Testis (tissue), 3 donors: ENCODE measurements around the gene KIAA1755. TPM values are rescaled to one million over a fixed set of nuclear protein-coding genes. Genes with fewer than 3 reads are reported as not detected.

Experiments
- DNase-seq: peaks from one replicate; pipeline ENCODE4 v3.0.0-alpha.2; 2019
- H3K27ac ChIP-seq, 2 donors: fragments of 200-600 bp; sonication (generic); one replicate each; pipeline ENCODE4 v1.5.1; 2019
- H3K27me3 ChIP-seq: fragments of 200-600 bp; sonication (generic); one replicate; pipeline ENCODE4 v1.5.1; 2019
- H3K36me3 ChIP-seq: fragments of 200-600 bp; sonication (generic); one replicate; pipeline ENCODE4 v1.5.1; 2017; ENCODE audit warnings: low read depth; ENCODE audit errors: missing control alignments
- H3K4me1 ChIP-seq: fragments of 200-600 bp; sonication (generic); one replicate; pipeline ENCODE4 v1.5.1; 2019
- H3K4me3 ChIP-seq, 2 donors: fragments of 200-600 bp; sonication (generic); one replicate each; pipeline ENCODE4 v1.5.1; 2017 to 2019
- H3K9me3 ChIP-seq: fragments of 200-600 bp; sonication (generic); one replicate; pipeline ENCODE4 v1.5.1; 2017
- POLR2A ChIP-seq: fragments of 450-650 bp; IDR thresholded peaks from one replicate; pipeline ENCODE4 v1.6.1; 2017; ENCODE audit warnings: antibody characterized with exemption, mild to moderate bottlenecking, moderate library complexity
- WGBS, 2 donors: methylation state at CpG; one replicate each; pipeline ENCODE4 v1.1.5; 2018; 5-methylcytosine and 5-hydroxymethylcytosine counted together
- intact Hi-C: fragments of 100-400 bp; cut with DNase I; formaldehyde crosslinking; loops from one replicate; pipeline ENCODE4 v1.15.1; 2023; ENCODE audit warnings: low total_unique reads
- polyA plus RNA-seq: library from polyadenylated mRNA; stranded (reverse); fragments of 350-450 nt; fragmentation: Illumina TruSeq; extraction: RNeasy Lipid Tissue Mini Kit (QIAGEN cat#74804); gene quantifications from one replicate; pipeline ENCODE4 v1.2.3, GENCODE V29; 2014; ENCODE audit warnings: low read depth, low replicate concordance; ENCODE audit not compliant: insufficient read depth
- total RNA-seq, 2 donors: library from RNA; depleted of rRNA; stranded (reverse); fragments of >200 nt; gene quantifications; one replicate each; pipeline ENCODE4 v1.2.3, GENCODE V29; 2016
- TF ChIP-seq, protein P1 (sequence below), 3 experiments: fragments of 450-650 bp in 2 of 3; fragments of 200-600 bp in 1 of 3; sonication (generic) in 1 of 3; IDR thresholded peaks; one replicate each; pipeline ENCODE4 v1.5.1; 2016 to 2019; ENCODE audit warnings: antibody characterized with exemption in 3 of 3, mild to moderate bottlenecking in 2 of 3, moderate library complexity in 1 of 3

KIAA1755 gene
- total and polyA plus RNA-seq, 3 donors from 2014 or later: 5.2 to 9.6 (median 7.6) TPM

DNA sequence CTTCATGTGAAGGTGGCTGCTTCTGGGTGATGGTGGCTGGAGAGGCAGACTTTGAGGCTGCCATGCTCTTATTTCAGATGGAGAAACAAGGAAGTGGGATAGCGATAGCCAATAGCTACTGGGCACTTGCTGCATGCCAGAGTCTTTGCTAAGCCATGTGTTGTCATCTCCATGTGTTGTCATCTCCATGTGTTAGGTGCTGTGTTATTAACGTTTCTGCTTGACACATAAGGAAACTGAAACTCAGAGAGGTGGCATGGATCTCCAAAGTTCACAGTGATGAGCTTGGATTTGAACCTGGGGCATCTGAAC lies 16.9 kb downstream of the KIAA1755 start:
- Histone ChIP-seq H3K27me3 (no peaks in the 10 kb centered on the region), H3K27ac (no peak overlapping the region), H3K36me3 (no peaks in the 10 kb centered on the region), H3K4me1 (peaks cover 15% of the 10 kb centered on the region), H3K4me3 (no peak overlapping the region), H3K9me3 (no peaks in the 10 kb centered on the region)
- intact Hi-C loops: loop anchor here (10.0 kb wide), 1 partner anchor 61 kb away; the partner anchor contains the start of gene BPI
- TF ChIP-seq, protein P1, sequence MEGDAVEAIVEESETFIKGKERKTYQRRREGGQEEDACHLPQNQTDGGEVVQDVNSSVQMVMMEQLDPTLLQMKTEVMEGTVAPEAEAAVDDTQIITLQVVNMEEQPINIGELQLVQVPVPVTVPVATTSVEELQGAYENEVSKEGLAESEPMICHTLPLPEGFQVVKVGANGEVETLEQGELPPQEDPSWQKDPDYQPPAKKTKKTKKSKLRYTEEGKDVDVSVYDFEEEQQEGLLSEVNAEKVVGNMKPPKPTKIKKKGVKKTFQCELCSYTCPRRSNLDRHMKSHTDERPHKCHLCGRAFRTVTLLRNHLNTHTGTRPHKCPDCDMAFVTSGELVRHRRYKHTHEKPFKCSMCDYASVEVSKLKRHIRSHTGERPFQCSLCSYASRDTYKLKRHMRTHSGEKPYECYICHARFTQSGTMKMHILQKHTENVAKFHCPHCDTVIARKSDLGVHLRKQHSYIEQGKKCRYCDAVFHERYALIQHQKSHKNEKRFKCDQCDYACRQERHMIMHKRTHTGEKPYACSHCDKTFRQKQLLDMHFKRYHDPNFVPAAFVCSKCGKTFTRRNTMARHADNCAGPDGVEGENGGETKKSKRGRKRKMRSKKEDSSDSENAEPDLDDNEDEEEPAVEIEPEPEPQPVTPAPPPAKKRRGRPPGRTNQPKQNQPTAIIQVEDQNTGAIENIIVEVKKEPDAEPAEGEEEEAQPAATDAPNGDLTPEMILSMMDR (IDR thresholded peaks at IDR 0.05): no peak
- no peak for TF ChIP-seq POLR2A
- WGBS, 2 donors: 85 to 92% methylated on average over 2 of the region's 2 CpGs
- no peak for DNase-seq

DNA sequence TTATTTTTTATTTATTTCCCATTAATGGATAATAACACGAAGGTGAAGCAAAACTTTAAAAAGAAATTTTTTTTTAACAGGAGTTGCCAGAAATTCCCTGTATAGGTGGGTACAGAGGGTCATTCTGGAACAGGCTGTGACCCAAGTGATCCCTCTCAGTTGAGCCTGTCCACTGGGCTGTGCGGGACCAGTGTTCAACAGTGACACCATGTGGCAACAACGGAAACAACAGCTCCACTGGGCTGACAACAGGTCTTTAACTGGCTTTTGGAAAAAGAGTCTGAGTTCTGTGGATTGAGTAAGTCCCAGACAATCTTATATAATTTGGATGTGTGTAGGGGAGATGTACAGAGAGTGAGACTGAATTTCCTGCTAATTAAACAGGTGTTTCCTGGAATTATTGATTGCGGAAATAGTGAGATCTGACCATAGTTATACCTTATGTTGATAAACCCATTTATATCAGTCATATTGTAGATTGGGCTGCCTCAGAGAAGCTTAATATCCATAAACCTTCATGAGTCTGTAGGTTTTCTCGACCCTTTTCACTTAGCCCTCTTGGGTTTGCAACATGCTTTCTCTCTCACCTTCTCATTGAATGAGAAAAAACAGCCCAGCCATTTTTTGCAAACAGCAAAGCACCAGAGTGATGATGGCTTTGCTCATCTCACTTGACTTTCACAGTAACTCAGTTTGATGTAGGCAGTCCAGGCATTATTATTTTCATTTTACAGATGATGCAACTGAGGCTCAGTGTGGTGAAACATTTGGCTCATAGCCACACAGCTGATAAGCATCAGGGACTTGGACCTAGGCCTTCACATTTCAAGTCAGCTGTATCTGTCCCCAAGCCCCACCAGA lies 17.5 kb downstream of the KIAA1755 start:
- no peak overlapping the region for H3K27ac ChIP-seq
- no peaks in the 10 kb centered on the region for H3K36me3 ChIP-seq
- no peak overlapping the region for H3K4me3 ChIP-seq
- TF ChIP-seq POLR2A: no peak
- TF ChIP-seq, protein P1 (IDR thresholded peaks at IDR 0.05): peak; percentile 16 to 56 (median 20)
- WGBS, 2 donors: 69 to 73% methylated on average over 5 of the region's 5 CpGs
- peak; percentile 62 for DNase-seq
- no peaks in the 10 kb centered on the region for H3K9me3 ChIP-seq
- H3K4me1 ChIP-seq: peaks cover 15% of the 10 kb centered on the region
- H3K27me3 ChIP-seq: no peaks in the 10 kb centered on the region
- intact Hi-C loops: loop anchor here (10.0 kb wide), 1 partner anchor 62 kb away; the partner anchor contains the start of gene BPI

DNA sequence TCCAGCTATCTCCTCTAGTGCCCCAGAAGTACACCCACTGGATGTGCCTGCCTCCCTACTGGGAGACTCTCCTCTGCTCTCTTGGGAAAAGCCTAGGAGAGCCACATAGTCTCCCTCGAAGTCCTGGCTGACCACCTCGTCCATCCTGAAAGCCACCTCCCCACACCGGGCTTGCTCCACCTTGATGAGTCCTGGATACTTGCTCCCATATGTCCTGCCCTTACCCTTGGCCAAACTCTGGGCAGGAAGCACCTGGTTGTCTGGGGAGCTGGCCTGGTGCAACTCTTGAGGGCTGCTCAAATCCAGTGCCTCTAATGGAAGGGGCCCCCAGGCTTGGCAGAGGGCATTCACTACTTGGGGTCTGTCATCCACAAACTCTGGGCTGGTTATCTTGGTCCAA lies 19.3 kb downstream of the KIAA1755 start:
- H3K36me3 ChIP-seq: no peaks in the 10 kb centered on the region
- WGBS, 2 donors: 95 to 96% methylated on average over 3 of the region's 3 CpGs
- peaks cover 8% of the 10 kb centered on the region for H3K4me1 ChIP-seq
- no peaks in the 10 kb centered on the region for H3K9me3 ChIP-seq
- H3K27ac ChIP-seq: no peak overlapping the region
- DNase-seq: no peak
- H3K27me3 ChIP-seq: no peaks in the 10 kb centered on the region
- TF ChIP-seq, protein P1 (IDR thresholded peaks at IDR 0.05): no peak
- no peak for TF ChIP-seq POLR2A
- intact Hi-C loops: loop anchor here (10.0 kb wide), 1 partner anchor 64 kb away; the partner anchor contains the start of gene BPI
- H3K4me3 ChIP-seq: no peak overlapping the region

DNA sequence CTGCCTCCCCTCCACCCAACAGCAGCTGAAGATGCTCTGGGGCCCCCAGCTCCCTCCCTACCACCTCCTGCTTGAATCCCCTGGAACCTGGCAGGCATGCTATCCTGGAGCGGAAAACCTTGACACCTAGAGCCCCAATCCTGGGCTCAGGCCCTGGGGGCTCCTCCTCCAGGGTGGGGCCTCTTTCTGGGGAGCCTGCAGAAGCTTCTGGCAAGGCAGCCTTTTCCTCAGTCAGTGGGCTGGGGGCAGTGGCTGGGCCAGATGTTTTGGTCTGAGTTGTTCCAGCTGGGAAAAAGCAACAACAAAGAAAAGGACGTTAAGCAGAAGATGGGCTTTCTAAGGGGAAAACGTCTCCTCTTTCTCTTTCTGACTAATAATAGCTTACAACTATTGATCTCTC lies 21.1 kb downstream of the KIAA1755 start:
- no peak overlapping the region for H3K27ac ChIP-seq

More for the DNA sequence above, 21.1 kb downstream of the KIAA1755 start:
- 36 to 53% methylated on average over 2 to 3 of the region's 3 CpGs for WGBS, 2 donors
- Histone ChIP-seq H3K36me3 (no peaks in the 10 kb centered on the region), H3K4me3 (no peak overlapping the region), H3K9me3 (no peaks in the 10 kb centered on the region), H3K27me3 (no peaks in the 10 kb centered on the region), H3K4me1 (peaks cover 1% of the 10 kb centered on the region)
- TF ChIP-seq, protein P1 (IDR thresholded peaks at IDR 0.05): no peak
- TF ChIP-seq POLR2A: no peak
- no peak for DNase-seq
- intact Hi-C loops: no loop called here
